GM10248 (cell line): ENCODE measurements around the gene CAMK4.

Experiments
- CTCF ChIA-PET: fragments of 300-600 bp; sonication (Branson Sonifier 250); formaldehyde crosslinking; extraction: SDS; loops from one replicate; lab custom pipeline; 2021; ENCODE audit warnings: antibody characterized with exemption; lab: Yijun Ruan, JAX
- POLR2A ChIA-PET: fragments of 350-650 bp; sonication (Branson Sonifier 250); formaldehyde crosslinking; extraction: SDS; loops from one replicate; lab custom pipeline; 2020; ENCODE audit warnings: antibody characterized with exemption; lab: Yijun Ruan, JAX
- DNase-seq: peaks from one replicate; pipeline ENCODE4 v3.0.0; 2012; ENCODE audit errors: extremely low spot score
- TF ChIP-seq, protein P1 (sequence below): IDR thresholded peaks from 2 replicates; pipeline ENCODE4 v1.5.1; 2012; ENCODE audit warnings: mild to moderate bottlenecking, low read depth; ENCODE audit errors: extremely low read depth, missing control alignments, control extremely low read depth

Gene CAMK4

GRCh38 chr5:111377306-111377705 is 153.1 kb downstream of the CAMK4 start:
- POLR2A ChIA-PET: no interaction called here
- CTCF ChIA-PET: interaction anchor here (2.3 kb wide), 1 partner anchor 10 kb away, joined by 7 read pairs; no protein-coding TSS in a partner anchor
- TF ChIP-seq, protein P1, sequence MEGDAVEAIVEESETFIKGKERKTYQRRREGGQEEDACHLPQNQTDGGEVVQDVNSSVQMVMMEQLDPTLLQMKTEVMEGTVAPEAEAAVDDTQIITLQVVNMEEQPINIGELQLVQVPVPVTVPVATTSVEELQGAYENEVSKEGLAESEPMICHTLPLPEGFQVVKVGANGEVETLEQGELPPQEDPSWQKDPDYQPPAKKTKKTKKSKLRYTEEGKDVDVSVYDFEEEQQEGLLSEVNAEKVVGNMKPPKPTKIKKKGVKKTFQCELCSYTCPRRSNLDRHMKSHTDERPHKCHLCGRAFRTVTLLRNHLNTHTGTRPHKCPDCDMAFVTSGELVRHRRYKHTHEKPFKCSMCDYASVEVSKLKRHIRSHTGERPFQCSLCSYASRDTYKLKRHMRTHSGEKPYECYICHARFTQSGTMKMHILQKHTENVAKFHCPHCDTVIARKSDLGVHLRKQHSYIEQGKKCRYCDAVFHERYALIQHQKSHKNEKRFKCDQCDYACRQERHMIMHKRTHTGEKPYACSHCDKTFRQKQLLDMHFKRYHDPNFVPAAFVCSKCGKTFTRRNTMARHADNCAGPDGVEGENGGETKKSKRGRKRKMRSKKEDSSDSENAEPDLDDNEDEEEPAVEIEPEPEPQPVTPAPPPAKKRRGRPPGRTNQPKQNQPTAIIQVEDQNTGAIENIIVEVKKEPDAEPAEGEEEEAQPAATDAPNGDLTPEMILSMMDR: no peak
- no peak for DNase-seq

DNA sequence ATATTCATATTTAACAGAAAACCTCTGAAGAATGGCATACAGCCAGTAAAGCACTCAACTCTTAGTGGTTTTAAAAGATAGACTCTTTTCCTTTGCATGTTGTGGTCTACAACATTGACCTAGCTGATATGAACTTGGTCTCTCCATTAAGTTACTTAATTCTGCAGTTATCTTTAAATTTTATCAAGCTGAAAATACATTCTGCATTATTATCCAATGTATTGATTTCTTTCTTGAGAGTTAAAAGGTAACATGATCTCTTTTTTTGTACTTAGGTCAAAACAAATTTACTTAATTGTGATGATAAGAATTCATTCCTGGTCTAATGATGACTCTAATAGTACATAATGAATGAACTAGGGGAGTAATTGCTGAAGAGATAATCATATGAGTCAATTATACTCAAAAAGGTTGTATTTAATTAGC is 155.2 kb downstream of the CAMK4 start:
- TF ChIP-seq, protein P1: no peak
- CTCF ChIA-PET: no interaction called here
- DNase-seq: no peak
- POLR2A ChIA-PET: no interaction called here

DNA sequence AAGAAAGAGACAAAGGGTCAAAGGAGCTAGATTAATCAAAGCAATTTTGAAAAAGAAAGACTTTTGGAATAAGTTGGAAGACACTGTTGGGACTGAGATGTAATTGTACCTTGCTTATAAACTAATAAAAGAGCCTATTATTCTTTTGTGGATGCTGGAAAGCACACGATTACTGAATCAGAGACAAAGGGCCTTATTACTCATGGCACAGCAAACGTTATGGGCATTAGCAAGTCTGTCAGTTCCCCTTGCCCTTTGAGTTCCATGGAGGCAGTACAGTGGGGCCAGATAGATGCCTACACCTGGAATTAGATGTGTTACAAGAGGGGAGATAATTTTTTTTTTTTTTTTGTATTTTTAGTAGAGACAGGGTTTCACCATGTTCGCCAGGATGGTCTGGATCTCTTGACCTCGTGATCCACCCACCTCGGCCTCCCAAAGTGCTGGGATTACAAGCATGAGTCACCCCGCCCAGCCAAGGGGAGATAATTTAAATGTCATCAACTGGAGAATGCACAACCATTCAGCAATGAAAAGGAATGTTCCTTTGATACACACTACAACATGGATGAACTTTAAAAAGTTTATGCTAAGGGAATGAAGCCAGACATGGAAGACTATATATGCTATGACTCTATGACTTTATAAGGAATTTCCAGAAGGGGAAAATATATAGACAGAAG is 159.2 kb downstream of the CAMK4 start:
- POLR2A ChIA-PET: no interaction called here
- no peak for DNase-seq
- TF ChIP-seq, protein P1: no peak
- CTCF ChIA-PET: no interaction called here

GRCh38 chr5:111384220-111384619 is 160.0 kb downstream of the CAMK4 start:
- ChIA-PET POLR2A (no interaction called here), CTCF (no interaction called here)
- DNase-seq: no peak
- TF ChIP-seq, protein P1: no peak

- TF ChIP-seq, protein P1: no peak
- ChIA-PET POLR2A (no interaction called here), CTCF (interaction anchor here (1.2 to 3.7 kb wide), 3 partner anchors 11 to 55 kb away, joined by 3 to 14 read pairs (median 4); no protein-coding TSS in a partner anchor)
- DNase-seq: no peak
Measured at GRCh38 chr5:111385051-111385450, 160.9 kb downstream of the CAMK4 start.

DNA sequence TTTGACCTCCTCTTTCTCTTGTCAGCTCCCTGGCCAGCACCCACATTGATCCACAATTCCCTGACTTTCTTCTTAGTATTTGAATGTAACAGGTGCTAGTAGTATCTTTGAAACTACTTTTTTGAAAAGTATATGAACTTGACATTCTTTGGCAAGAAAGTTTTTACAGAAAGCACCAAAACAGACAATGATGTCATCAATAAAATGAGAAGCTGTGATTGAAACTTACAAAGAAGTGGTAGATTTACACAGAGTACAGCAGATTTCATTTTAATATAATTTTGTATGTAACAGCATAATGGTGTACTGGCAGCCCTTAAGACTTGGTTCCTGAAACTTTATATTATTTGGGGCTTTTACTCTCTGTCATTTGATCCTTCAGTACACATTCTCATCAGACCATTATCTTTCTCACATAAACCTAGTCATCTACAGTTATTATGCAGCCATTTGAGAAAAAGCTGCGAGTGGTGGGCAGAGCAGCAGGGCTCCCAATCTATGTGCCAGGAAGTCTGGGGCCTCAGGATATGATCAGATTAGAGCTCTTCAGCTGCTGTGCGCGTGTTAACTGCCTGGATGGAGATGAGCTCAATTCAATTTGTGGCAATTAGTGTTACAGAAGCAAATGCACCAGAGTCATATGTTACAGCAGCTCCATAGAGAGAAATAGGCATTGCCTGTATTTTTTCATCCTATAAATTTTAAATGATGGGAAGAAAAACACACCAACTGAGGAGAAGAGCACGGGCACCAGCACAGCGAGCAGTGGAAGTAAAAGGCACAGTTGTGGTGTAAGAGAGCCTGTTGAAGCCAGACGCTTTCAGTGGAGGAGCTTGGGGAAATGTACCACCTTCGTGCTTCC is 162.0 kb downstream of the CAMK4 start:
- TF ChIP-seq, protein P1: no peak
- ChIA-PET CTCF (interaction anchor here (1.2 to 3.7 kb wide), 4 partner anchors 10 to 54 kb away, joined by 3 to 14 read pairs (median 4); no protein-coding TSS in a partner anchor), POLR2A (no interaction called here)
- DNase-seq: no peak
